SU-DHL-6 (cell line): Measurements from ENCODE around the gene GOLPH3.

Source experiments
- CTCF ChIP-seq: fragments of 200-600 bp; sonication (generic); IDR thresholded peaks from one replicate; pipeline ENCODE4 v1.5.1; 2017; ENCODE audit warnings: antibody characterized with exemption, mild to moderate bottlenecking, low read length, moderate library complexity; ENCODE audit not compliant: insufficient read depth, poor library complexity, severe bottlenecking
- EZH2phosphoT487 ChIP-seq: fragments of 200-600 bp; sonication (generic), shearing (Covaris generic); conservative IDR thresholded peaks from 2 replicates; pipeline ENCODE4 v1.6.1; 2018; ENCODE audit warnings: mild to moderate bottlenecking, antibody characterized with exemption, low read length, moderate library complexity, mixed read lengths

- TF ChIP-seq CTCF, result no peak
- TF ChIP-seq EZH2phosphoT487, result no peak
Measured at GRCh38 chr5:32155211-32155610, 18.9 kb downstream of the GOLPH3 start.
